PC-3 (cell line): ENCODE data around the gene AFF2.

ENCODE experiments used
- CTCF ChIP-seq: fragments of 300-600 bp; sonication (generic); conservative IDR thresholded peaks from 2 replicates; pipeline ENCODE4 v1.5.1; 2017; ENCODE audit warnings: antibody characterized with exemption, low read depth, mild to moderate bottlenecking, low read length
- EZH2phosphoT487 ChIP-seq: fragments of 300-600 bp; sonication (generic); IDR thresholded peaks from 2 replicates; pipeline ENCODE4 v1.6.1; 2018; ENCODE audit warnings: mild to moderate bottlenecking, antibody characterized with exemption, low read length, borderline replicate concordance

GRCh38 chrX:148572337-148572736 is 71.9 kb downstream of the AFF2 start:
- no peak for TF ChIP-seq CTCF
- TF ChIP-seq EZH2phosphoT487, result no peak
